H54 (cell line): ENCODE data around the gene C3orf20.
"Not testable (repeated sequence)": the region's sequence is repeated elsewhere in the genome, so short reads cannot be mapped to it uniquely, and the experiment has no call there.

ENCODE experiments used
- DNase-seq: peaks from one replicate; pipeline ENCODE4 v3.0.0; 2011; ENCODE audit warnings: low spot score, mixed read lengths; ENCODE audit not compliant: insufficient read length
- FAIRE-seq: peaks from 3 replicates; lab custom pipeline; 2011; peaks lifted over from hg19 to GRCh38; lab: Jason Lieb, UNC
- POLR2A ChIP-seq: IDR thresholded peaks from 2 replicates; pipeline ENCODE4 v1.6.1; 2011; ENCODE audit warnings: low read depth, mild to moderate bottlenecking, low read length

Gene C3orf20

DNA sequence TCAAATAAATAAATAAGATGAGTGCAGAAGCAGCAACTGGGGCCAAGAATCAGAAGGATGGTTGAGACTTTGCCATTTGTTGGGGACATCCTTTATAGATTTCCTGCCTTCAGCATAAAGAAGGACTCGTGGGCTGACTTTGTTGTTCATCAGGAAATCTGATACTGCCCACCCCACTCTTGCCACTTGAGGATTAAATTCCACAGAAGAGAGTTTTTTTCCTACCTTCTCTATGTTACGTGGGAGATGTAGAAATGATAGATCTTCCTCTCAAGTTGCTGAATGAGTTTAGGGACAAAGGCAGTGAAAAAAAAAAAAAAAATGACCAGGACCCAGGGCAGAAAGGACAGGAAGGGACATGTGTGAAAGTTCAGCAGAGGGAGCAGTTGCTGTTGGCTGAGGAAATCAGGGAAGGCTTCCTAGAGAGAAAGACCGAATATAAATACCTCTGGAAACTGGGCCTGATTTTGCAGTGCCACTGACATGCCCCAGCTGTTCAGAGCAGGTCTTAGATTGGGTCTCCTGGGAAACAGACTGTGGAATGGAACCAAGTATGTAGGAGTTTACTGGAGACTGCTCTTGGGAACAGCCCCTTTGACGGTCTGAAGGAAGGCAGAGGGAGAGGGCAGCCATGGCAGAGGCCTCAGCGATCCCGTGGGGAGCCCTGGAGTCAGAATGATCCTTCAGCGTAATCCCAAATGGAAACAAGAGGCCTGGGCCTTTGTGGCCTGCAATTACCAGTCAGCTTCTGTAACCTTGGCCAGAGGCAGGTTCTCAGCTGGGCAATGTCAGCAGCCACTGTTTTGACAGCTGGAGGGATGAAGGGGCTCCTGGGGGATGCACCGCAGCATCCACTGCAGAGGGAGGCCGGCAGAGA lies 50.9 kb downstream of the C3orf20 start:
- DNase-seq (no peak), FAIRE-seq (no peak)
- no peak for TF ChIP-seq POLR2A

GRCh38 chr3:14726441-14726780 lies 51.5 kb downstream of the C3orf20 start:
- FAIRE-seq (no peak), DNase-seq (no peak)
- no peak for TF ChIP-seq POLR2A

- DNase-seq (no peak), FAIRE-seq (no peak)
- no peak for TF ChIP-seq POLR2A
These were observed 53.2 kb downstream of the C3orf20 start for GRCh38 chr3:14728113-14728512.

GRCh38 chr3:14730703-14731382 lies 55.9 kb downstream of the C3orf20 start:
- no peak for FAIRE-seq
- no peak for DNase-seq
- TF ChIP-seq POLR2A: no peak

DNA sequence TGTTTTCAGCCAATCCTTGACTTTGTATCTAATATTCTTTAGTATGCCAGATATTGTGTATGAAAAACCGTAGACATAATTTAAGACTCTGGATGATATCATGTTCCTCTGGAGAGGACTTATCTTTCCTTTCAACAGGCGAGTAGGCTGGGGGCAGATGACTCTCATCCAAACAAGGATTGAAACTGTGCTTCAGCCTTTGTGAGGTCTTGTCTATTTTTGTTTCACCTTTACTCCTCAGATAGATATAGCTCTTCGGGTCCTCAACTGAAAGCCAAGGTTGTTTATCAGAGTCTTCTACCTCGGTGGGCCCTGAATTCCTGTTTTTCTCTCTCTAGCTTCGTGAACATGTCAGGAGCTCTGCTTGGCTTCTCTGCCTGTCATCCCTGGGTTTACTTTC lies 66.0 kb downstream of the C3orf20 start:
- DNase-seq (no peak), FAIRE-seq (no peak)
- no peak for TF ChIP-seq POLR2A

DNA sequence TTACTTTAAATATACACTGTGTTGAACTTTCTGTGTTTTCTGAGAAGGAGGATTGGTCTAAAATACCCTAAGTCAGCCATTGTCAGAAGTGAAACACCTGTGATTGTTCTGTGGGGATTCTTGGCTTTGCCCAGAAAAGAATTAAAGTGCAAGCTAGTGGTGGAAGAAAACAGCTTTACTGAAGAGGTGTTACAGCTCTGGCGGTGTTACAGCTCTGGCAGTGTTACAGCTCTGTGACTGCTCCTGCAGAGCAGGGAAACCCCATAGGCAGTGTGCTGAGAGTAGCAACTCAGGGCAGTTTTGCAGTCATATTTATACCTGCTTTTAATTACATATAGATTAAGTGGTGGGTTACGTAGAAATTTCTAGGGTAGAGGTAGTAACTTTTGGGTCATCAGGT lies 66.6 kb downstream of the C3orf20 start:
- no peak for TF ChIP-seq POLR2A
- DNase-seq: no peak
- FAIRE-seq: no peak

DNA sequence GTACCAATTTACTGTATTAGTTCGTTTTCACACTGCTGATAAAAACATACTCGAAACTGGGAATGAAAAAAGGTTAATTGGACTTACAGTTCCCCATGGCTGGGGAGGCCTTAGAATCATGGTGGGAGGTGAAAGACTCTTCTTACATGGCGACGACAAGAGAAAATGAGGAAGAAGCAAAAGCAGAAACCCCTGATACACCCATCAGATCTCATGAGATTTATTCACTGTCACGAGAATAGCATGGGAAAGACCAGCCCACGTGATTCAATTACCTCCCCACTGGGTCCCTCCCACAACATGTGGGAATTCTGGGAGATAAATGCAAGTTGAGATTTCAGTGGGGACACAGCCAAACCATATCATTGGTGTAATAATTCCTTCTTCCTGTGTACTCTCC lies 69.6 kb downstream of the C3orf20 start:
- FAIRE-seq: no peak
- no peak for DNase-seq
- TF ChIP-seq POLR2A: no peak

DNA sequence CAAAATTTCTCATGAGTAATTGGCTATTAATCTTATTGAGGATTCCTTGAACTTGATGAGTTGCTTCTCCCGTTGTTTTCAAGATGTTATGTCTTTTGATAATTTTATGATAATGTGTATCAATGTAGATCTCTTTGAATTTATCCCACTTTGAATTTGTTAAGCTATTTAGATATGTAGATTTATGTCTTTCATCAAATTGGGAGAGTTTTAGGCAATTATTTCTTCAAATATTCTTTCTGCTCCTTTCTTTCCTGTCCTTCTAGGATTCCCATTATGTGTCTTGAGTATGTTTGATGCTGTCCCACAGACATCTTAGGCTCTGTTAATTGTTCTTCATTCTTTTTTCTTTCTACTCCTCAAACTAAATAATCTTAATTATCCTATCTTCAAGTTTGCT lies 75.7 kb downstream of the C3orf20 start:
- TF ChIP-seq POLR2A: no peak
- DNase-seq (no peak), FAIRE-seq (no peak)

- FAIRE-seq, DNase-seq: not testable (repeated sequence)
These were observed 78.0 kb downstream of the C3orf20 start for GRCh38 chr3:14752979-14753378.

DNA sequence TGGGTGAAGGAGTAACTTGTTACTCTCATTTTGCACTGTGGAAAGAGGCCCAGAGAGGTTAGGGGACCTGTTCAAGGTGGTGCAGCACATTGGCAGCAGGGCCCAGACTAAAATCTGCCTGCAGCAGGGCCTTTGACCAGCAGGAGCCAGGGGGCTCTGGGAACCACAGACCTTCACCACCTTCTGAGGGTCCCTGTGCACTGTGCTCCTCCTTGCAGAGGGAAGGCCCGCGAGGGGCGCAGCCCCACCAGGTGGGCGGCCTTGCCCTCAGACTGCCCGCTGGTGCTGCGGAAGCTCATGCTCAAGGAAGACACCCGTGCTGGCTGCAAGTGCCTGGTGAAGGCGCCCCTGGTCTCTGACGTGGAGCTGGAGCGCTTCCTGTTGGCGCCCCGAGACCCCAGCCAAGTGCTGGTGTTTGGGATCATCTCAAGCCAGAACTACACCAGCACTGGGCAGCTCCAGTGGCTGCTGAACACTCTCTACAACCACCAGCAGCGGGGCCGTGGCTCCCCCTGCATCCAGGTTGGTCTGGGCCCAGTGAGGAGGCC lies 82.3 kb downstream of the C3orf20 start:
- FAIRE-seq: no peak

GRCh38 chr3:14758297-14758696 lies 83.4 kb downstream of the C3orf20 start:
- no peak for TF ChIP-seq POLR2A
- no peak for FAIRE-seq

More for the DNA sequence above, 82.3 kb downstream of the C3orf20 start:
- no peak for DNase-seq
- TF ChIP-seq POLR2A: no peak

DNA sequence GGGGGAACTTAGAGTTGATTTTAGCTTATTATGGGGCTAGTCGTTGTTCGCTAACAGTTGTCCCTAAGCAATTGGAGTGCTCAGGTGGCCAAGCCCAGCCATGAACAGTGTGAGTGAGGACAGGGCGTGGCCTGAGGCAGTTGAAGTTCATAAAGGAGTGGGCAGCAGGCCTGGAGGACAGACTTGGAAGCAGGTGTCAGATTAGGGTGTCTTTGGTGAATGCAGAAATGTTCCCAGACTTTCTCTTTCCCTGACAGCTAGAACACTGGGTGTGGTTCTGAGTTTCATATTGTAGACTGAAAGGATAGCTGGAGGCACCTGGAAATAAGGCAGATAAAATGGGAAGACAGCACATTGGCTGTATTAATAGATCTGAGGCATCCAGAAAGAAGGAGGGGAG lies 84.0 kb downstream of the C3orf20 start:
- DNase-seq (no peak), FAIRE-seq (no peak)
- no peak for TF ChIP-seq POLR2A

More at GRCh38 chr3:14758297-14758696, 83.4 kb downstream of the C3orf20 start:
- no peak for DNase-seq

- no peak for FAIRE-seq
- DNase-seq: no peak
- no peak for TF ChIP-seq POLR2A
These were observed 85.2 kb downstream of the C3orf20 start for GRCh38 chr3:14760185-14760584.

DNA sequence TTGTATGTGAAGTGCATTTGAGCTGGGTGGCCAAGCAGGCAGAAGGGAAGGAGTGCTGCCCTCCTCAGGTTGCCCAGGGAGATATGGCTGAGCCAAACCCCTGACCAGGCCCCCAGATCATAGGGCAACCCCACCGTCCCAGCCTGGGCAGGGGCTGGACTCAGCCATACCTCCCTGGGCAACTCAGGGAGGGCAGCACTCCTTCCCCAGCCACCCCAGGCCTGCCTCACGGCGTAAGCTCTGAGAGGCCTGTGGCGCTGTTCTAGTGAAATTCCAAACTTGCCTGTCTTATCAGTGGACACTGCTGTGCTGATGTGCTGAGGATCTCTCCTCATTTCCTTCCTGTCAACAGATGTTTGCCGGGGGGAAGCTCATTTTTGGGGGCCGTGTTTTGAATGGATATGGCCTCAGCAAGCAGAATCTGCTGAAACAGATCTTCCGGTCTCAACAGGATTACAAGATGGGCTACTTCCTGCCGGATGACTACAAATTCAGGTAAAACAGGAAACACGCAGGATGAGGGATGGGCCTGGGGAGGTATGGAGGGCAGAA lies 86.3 kb downstream of the C3orf20 start:
- no peak for TF ChIP-seq POLR2A
- no peak for FAIRE-seq

DNA sequence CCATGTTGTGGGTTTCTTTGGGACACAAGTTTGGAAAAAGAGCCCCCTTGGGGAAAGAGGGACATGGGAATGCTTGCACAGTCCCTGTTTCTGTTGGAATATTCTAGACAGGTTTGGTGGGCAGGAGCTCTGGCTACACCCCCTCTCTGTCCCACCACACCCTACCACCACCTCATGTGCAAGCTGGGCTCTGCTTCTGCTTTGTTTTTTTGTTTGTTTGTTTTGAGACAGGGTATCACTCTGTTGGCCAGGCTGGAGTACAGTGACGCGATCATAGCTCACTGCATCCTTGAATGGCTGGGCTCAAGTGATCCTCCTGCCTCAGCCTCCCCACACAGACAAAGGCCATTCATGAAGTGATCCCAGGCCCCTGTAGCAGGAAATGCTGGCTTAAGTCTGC lies 86.9 kb downstream of the C3orf20 start:
- no peak for FAIRE-seq

More for the DNA sequence above, 86.3 kb downstream of the C3orf20 start:
- no peak for DNase-seq

More for the DNA sequence above, 86.9 kb downstream of the C3orf20 start:
- TF ChIP-seq POLR2A: no peak
- DNase-seq: no peak
